NB4 (cell line): ENCODE data around the gene METTL27.

Source experiments
- DNase-seq: peaks from one replicate; pipeline ENCODE4 v3.0.0; 2010; ENCODE audit warnings: low read depth
- H3K4me3 ChIP-seq: one replicate; pipeline ENCODE4 v1.5.1; 2011; ENCODE audit warnings: mild to moderate bottlenecking, low read depth, low read length, moderate library complexity
- MYC ChIP-seq: IDR thresholded peaks from 2 replicates; pipeline ENCODE4 v1.6.1; 2011; ENCODE audit warnings: low read depth, low read length
- POLR2A ChIP-seq: IDR thresholded peaks from 2 replicates; pipeline ENCODE4 v1.6.1; 2011; ENCODE audit warnings: mild to moderate bottlenecking; ENCODE audit not compliant: insufficient read length; ENCODE audit errors: extremely low read depth
- TF ChIP-seq, protein P1 (sequence below): IDR thresholded peaks from one replicate; pipeline ENCODE4 v1.5.1; 2012; ENCODE audit warnings: low read depth, low read length
- TF ChIP-seq, protein P2 (sequence below): IDR thresholded peaks from 2 replicates; pipeline ENCODE4 v1.6.1; 2011; ENCODE audit warnings: low read depth, low read length

Gene METTL27

DNA sequence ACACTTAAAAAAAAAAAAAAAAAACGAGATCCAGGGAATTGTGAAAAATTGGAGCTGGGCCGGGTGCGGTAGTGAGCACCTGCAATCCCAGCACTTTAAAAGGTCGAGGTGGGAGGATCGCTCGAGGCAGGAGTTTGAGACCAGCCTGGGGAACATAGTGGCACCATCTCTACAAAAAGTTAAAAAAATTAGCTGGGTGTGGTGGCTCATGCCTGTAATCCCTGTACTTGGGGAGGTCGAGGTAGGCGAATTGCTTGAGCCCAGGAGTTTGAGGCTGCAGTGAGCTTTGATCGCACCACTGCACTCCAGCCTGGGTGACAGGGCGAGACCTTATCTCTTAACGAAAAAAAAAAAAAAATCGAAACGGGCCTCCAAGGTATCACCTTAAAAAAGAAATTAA is 9.5 kb downstream of the METTL27 start:
- no peak overlapping the region for H3K4me3 ChIP-seq
- TF ChIP-seq POLR2A (no peak), MYC (no peak)
- no peak for DNase-seq

DNA sequence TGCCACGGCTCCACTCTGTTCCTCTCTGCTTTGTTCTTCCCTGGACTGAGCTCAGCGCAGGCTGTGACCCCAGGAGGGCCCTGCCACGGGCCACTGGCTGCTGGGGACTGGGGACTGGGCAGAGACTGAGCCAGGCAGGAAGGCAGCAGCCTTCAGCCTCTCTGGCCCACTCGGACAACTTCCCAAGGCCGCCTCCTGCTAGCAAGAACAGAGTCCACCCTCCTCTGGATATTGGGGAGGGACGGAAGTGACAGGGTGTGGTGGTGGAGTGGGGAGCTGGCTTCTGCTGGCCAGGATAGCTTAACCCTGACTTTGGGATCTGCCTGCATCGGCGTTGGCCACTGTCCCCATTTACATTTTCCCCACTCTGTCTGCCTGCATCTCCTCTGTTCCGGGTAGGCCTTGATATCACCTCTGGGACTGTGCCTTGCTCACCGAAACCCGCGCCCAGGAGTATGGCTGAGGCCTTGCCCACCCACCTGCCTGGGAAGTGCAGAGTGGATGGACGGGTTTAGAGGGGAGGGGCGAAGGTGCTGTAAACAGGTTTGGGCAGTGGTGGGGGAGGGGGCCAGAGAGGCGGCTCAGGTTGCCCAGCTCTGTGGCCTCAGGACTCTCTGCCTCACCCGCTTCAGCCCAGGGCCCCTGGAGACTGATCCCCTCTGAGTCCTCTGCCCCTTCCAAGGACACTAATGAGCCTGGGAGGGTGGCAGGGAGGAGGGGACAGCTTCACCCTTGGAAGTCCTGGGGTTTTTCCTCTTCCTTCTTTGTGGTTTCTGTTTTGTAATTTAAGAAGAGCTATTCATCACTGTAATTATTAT is 10.3 kb downstream of the METTL27 start:
- DNase-seq, result no peak
- no peak overlapping the region for H3K4me3 ChIP-seq
- no peak for TF ChIP-seq MYC
- TF ChIP-seq POLR2A, result no peak
- TF ChIP-seq, protein P1, sequence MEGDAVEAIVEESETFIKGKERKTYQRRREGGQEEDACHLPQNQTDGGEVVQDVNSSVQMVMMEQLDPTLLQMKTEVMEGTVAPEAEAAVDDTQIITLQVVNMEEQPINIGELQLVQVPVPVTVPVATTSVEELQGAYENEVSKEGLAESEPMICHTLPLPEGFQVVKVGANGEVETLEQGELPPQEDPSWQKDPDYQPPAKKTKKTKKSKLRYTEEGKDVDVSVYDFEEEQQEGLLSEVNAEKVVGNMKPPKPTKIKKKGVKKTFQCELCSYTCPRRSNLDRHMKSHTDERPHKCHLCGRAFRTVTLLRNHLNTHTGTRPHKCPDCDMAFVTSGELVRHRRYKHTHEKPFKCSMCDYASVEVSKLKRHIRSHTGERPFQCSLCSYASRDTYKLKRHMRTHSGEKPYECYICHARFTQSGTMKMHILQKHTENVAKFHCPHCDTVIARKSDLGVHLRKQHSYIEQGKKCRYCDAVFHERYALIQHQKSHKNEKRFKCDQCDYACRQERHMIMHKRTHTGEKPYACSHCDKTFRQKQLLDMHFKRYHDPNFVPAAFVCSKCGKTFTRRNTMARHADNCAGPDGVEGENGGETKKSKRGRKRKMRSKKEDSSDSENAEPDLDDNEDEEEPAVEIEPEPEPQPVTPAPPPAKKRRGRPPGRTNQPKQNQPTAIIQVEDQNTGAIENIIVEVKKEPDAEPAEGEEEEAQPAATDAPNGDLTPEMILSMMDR, result no peak
- TF ChIP-seq, protein P2, sequence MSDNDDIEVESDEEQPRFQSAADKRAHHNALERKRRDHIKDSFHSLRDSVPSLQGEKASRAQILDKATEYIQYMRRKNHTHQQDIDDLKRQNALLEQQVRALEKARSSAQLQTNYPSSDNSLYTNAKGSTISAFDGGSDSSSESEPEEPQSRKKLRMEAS, result no peak

DNA sequence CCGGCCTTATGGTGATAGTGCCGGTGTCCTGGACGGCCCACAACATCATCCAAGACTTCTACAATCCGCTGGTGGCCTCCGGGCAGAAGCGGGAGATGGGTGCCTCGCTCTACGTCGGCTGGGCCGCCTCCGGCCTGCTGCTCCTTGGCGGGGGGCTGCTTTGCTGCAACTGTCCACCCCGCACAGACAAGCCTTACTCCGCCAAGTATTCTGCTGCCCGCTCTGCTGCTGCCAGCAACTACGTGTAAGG is 10.8 kb downstream of the METTL27 start:
- no peak overlapping the region for H3K4me3 ChIP-seq
- TF ChIP-seq, protein P2, result no peak
- TF ChIP-seq POLR2A (no peak), MYC (no peak)
- TF ChIP-seq, protein P1, result no peak
- no peak for DNase-seq

DNA sequence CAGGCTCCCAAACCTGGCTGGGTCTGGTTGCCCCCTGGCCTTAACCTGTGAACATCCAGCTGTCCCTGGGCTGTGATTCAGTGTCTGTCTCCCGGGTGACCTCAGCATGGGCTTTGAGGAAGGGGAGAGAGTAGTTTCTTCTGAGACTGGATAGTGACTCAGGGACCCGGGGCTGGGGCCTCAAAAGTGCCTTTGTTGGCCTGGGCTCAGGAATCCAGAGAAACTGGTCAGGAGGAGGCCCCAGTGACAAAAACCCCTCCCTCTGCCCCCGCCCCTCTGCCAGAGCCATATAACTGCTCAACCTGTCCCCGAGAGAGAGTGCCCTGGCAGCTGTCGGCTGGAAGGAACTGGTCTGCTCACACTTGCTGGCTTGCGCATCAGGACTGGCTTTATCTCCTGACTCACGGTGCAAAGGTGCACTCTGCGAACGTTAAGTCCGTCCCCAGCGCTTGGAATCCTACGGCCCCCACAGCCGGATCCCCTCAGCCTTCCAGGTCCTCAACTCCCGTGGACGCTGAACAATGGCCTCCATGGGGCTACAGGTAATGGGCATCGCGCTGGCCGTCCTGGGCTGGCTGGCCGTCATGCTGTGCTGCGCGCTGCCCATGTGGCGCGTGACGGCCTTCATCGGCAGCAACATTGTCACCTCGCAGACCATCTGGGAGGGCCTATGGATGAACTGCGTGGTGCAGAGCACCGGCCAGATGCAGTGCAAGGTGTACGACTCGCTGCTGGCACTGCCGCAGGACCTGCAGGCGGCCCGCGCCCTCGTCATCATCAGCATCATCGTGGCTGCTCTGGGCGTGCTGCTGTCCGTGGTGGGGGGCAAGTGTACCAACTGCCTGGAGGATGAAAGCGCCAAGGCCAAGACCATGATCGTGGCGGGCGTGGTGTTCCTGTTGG is 11.4 kb downstream of the METTL27 start, which contains the start of gene CLDN4:
CLDN4 (plus strand) TSS at position 316 of the 903 bp plus-strand sequence; CDS start at position 522, 206 bp downstream.
- no peak within 1 kb of the TSS for H3K4me3 ChIP-seq

DNA sequence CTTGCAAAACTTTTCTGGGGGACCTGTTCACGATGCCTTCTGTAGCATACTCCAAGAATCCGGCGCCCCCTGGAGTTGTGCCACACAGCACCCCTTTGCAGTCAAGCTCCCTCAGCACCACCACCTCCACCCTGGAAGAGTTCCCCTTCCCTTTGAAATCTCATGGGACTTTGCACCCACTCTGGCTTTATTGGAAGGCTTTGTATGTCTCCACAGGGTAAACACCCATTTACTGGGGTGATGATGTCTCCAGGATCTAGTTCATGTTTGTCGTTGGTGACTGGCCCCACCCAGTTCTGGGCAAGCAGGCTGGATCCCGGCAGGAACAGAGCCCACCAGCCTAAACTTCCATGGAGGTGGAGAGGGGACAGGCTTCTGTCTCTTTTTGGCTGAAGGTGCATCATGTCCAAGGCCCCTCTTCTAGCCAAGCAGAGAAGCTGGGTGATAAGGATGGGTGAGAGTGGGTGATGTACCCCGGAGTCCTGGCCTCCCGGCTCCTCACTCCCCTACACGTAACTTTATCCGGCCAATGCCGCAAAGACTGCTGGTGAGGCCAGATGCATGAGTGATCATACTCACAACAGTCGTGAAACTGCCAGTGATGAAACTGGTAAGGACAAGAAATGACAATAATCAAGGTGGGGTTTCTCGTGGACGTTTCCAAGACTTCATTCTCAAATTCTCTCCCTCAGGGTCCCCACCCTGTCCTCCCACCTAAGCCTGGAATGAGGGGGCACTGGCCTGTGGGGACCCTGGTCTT is 12.2 kb downstream of the METTL27 start:
- no peak overlapping the region for H3K4me3 ChIP-seq
- no peak for DNase-seq
- TF ChIP-seq MYC (no peak), POLR2A (no peak)
- TF ChIP-seq, protein P1, result no peak

More for the DNA sequence above, 11.4 kb downstream of the METTL27 start, which contains the start of gene CLDN4:
- no peak for TF ChIP-seq MYC
- TF ChIP-seq, protein P2, result no peak
- TF ChIP-seq, protein P1, result no peak
- TF ChIP-seq POLR2A, result no peak
- no peak for DNase-seq

DNA sequence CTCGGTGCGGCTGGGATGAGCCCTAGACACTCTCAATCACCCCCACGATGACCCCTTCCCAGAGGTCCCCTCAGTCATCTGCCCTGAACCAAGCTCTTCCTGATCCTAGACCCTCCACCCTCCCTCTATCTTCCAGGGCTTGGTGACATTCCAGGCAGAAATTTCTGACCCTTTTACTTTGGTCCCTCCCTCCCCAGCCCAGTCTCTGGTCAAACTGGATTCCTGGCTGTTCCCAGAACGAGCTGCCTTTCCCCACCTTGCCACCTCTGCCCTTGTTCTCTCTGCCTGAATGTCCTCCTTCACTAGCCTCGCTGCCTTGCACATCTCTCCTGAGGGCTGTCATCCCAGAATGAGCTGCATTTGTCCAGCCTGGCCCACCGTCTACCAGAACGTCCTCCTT is 12.8 kb downstream of the METTL27 start:
- no peak for DNase-seq
- H3K4me3 ChIP-seq, result no peak overlapping the region
- TF ChIP-seq POLR2A (no peak), MYC (no peak)
- TF ChIP-seq, protein P1, result no peak
- TF ChIP-seq, protein P2, result no peak
